ENCODE measurements around the gene MEF2C.

DNA sequence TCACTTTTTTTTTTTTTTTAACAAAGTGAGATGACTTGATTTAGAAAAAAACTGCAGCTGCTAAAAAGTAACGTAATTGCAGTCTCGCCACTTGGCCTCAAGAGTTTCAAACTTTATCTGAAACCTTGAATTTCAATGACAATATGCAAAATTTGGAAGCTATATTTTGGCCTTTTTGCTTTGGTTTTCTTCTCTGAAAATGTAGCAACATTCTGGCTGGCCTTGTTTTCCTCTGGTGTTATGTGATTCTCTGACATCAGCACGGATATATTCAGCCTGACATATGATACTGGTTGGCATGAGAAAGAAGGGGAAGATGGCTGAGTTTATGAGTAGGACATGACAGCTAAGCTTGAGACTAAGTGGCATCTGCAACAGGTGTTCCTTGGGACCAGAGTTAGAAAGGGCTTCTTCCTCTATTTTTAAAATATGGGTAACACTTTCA, 136.5 kb downstream of the MEF2C start:
- no peak for TF ChIP-seq EZH2phosphoT487 (IDR thresholded peaks at IDR 0.05; ENCODE audit: borderline replicate concordance, low read length)
- TF ChIP-seq, protein P1, sequence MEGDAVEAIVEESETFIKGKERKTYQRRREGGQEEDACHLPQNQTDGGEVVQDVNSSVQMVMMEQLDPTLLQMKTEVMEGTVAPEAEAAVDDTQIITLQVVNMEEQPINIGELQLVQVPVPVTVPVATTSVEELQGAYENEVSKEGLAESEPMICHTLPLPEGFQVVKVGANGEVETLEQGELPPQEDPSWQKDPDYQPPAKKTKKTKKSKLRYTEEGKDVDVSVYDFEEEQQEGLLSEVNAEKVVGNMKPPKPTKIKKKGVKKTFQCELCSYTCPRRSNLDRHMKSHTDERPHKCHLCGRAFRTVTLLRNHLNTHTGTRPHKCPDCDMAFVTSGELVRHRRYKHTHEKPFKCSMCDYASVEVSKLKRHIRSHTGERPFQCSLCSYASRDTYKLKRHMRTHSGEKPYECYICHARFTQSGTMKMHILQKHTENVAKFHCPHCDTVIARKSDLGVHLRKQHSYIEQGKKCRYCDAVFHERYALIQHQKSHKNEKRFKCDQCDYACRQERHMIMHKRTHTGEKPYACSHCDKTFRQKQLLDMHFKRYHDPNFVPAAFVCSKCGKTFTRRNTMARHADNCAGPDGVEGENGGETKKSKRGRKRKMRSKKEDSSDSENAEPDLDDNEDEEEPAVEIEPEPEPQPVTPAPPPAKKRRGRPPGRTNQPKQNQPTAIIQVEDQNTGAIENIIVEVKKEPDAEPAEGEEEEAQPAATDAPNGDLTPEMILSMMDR (IDR thresholded peaks at IDR 0.05; ENCODE audit: low read depth, low read length, poor library complexity, severe bottlenecking) = no peak

Data from DOHH2 (cell line).